ENCODE data around the gene UQCC2. TPM values are rescaled to one million over a fixed set of nuclear protein-coding genes. Genes with fewer than 3 reads are reported as not detected.
A peak's percentile ranks its signal among the peaks of the same experiment; 100 is the strongest.

UQCC2 gene
- total RNA-seq, 1 donor from 2014 or later, result 39.6 TPM

DNA sequence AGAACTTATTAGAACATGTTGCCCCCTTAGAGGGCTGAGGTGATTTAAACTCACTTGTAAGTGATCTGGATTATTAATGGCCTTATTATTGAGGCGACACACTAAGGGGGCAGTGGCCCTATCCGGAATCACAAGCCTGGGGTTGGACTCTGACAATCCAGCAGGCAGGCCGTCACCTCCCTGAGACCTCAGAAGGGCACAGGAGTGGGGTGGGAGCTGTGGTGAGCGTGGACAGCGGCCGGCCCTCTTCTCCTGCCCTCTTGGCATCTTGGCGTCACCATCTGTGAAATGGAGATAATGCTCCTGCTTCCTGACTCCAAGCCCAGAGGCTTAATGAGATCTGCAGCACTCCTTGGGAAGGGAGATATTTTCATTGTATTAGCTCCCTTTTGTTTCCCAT is 15.6 kb upstream of the UQCC2 start:
- Histone ChIP-seq H3K4me3 (no peak overlapping the region), H3K27me3 (ENCODE audit: low read depth) (no peaks in the 10 kb centered on the region), H3K36me3 (peaks cover 4% of the 10 kb centered on the region), H3K9me3 (no peaks in the 10 kb centered on the region), H3K4me1 (peaks cover 5% of the 10 kb centered on the region), H3K27ac (no peak overlapping the region)
- DNase-seq (peak; percentile 30), ATAC-seq (no peak)
- TF ChIP-seq CTCF (IDR thresholded peaks at IDR 0.05), result no peak
- intact Hi-C loops (cut with DNase I), result no loop called here

DNA sequence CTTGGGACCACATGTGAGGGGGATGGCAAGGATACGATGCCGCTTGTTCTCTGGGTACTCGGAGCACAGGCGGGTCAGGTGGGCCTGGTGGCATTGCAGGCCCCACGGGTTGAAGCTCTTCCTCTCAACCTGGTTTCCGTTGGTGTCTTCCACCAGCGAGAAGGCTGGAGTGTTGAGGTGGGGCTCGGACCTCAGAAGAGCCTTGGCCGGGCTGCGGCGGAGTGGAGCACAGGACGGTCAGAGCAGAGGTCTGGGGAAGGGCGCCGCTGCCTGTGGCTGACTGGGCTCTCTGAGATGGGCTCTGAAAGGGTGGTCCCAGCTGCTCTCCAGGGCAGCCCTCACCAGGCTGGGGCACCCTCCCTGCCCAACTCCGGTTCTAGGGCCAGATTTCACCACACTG is 15.2 kb upstream of the UQCC2 start:
- intact Hi-C loops (cut with DNase I), result no loop called here
- Histone ChIP-seq H3K27me3 (ENCODE audit: low read depth) (no peaks in the 10 kb centered on the region), H3K36me3 (peaks cover 4% of the 10 kb centered on the region), H3K4me1 (peaks cover 5% of the 10 kb centered on the region), H3K9me3 (no peaks in the 10 kb centered on the region), H3K4me3 (no peak overlapping the region), H3K27ac (no peak overlapping the region)
- DNase-seq (peak; percentile 32), ATAC-seq (no peak)
- no peak for TF ChIP-seq CTCF (IDR thresholded peaks at IDR 0.05)

DNA sequence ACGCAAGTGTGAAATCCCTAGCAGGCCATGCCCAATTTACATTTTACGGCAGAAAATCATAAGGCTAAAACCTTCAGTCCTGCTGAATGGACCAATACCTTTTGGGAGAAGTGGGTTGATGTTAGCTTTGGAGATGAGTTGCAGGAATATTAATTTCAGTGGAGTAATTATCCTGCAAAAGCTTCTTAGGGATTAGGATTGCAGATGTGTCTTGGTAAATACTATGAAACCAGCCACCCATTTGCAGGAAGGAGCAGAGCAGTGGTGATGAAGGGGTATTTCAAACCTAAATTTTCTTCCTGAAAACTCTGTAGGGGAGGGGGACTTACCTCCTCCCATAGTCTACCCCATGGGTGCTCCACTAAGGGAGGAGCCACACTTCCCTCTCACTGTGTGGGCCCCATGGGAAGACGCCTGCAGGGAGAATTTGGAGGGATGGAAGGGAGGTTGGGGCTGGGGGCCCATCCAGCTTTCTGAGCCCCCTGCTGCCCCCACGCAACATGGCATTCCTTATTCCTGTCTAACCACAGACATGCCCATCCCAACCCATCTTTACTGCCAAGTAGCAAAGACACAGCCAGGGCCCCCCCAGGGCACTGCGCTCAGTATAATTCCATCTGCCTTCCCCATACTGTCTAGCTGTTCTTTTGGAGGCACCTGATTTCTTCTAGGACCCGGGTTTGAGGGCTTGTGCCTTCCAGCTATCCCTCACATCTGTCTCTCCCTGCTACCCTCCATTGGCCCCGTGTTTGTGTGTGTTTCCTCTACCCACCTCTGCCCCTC is 14.6 kb upstream of the UQCC2 start:
- TF ChIP-seq CTCF (IDR thresholded peaks at IDR 0.05), result no peak
- H3K4me1 ChIP-seq, result peaks cover 11% of the 10 kb centered on the region
- intact Hi-C loops (cut with DNase I), result no loop called here
- H3K9me3 ChIP-seq, result no peaks in the 10 kb centered on the region
- H3K27me3 ChIP-seq (ENCODE audit: low read depth), result no peaks in the 10 kb centered on the region
- ATAC-seq, result no peak
- H3K27ac ChIP-seq, result no peak overlapping the region
- DNase-seq, result no peak
- peaks cover 4% of the 10 kb centered on the region for H3K36me3 ChIP-seq
- H3K4me3 ChIP-seq, result no peak overlapping the region

DNA sequence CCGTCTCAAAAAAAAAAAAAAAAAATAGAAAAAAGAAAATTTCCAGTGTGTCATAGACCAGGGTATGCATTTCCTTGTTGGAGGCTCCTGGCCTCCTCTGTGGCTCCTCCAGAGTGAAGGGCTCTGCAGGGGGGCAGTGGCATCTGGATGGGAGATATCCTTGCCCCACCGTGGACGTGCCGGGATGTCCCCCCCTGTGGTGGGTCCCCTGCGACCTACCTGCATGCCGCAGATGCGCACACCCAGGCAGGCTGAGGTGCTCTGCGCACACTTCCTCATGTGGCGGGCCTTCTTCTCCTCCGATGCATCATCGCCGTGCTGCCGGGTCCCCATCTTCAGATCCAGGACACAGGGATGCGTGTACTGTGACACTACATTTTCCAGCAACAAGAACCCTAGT is 13.7 kb upstream of the UQCC2 start:
- Histone ChIP-seq H3K27ac (no peak overlapping the region), H3K27me3 (ENCODE audit: low read depth) (no peaks in the 10 kb centered on the region), H3K4me3 (no peak overlapping the region), H3K36me3 (peaks cover 4% of the 10 kb centered on the region), H3K9me3 (no peaks in the 10 kb centered on the region), H3K4me1 (peaks cover 12% of the 10 kb centered on the region)
- intact Hi-C loops (cut with DNase I), result no loop called here
- no peak for TF ChIP-seq CTCF (IDR thresholded peaks at IDR 0.05)
- ATAC-seq (no peak), DNase-seq (peak; percentile 35)

GRCh38 chr6:33724102-33725023 is 12.9 kb upstream of the UQCC2 start:
- peaks cover 12% of the 10 kb centered on the region for H3K4me1 ChIP-seq
- H3K4me3 ChIP-seq, result no peak overlapping the region
- no peak overlapping the region for H3K27ac ChIP-seq
- no peaks in the 10 kb centered on the region for H3K27me3 ChIP-seq (ENCODE audit: low read depth)
- ATAC-seq, result no peak
- intact Hi-C loops (cut with DNase I), result no loop called here
- H3K36me3 ChIP-seq, result peaks cover 4% of the 10 kb centered on the region
- no peaks in the 10 kb centered on the region for H3K9me3 ChIP-seq
- DNase-seq, result peak; percentile 9
- no peak for TF ChIP-seq CTCF (IDR thresholded peaks at IDR 0.05)

Data from lower lobe of right lung (tissue), 2 donors.